Esophagus squamous epithelium (tissue), 5 donors: ENCODE data around the gene NCOA7. TPM values are rescaled to one million over a fixed set of nuclear protein-coding genes. Genes with fewer than 3 reads are reported as not detected.

Experiments used
- DNase-seq: peaks from one replicate; lab custom pipeline; 2025; lab: John Stamatoyannopoulos, UW
- H3K27ac ChIP-seq, 4 donors: fragments of 200-600 bp; sonication (generic); one replicate each; pipeline ENCODE4 v1.5.1; 2016 to 2019; ENCODE audit warnings: mild to moderate bottlenecking in 1 of 4
- H3K27me3 ChIP-seq, 4 donors: fragments of 200-600 bp; sonication (generic); 1 replicate in 3 of 4; 2 replicates in 1 of 4; pipeline versions ENCODE4 v1.5.1 to v1.6.0; 2017 to 2021; ENCODE audit warnings: antibody characterized with exemption in 1 of 4
- H3K36me3 ChIP-seq, 3 donors: fragments of 200-600 bp; sonication (generic); one replicate each; pipeline ENCODE4 v1.5.1; 2016 to 2019
- H3K4me1 ChIP-seq, 3 donors: fragments of 200-600 bp; sonication (generic); one replicate each; pipeline ENCODE4 v1.5.1; 2017 to 2019
- H3K4me3 ChIP-seq, 4 donors: fragments of 200-600 bp; sonication (generic); 1 replicate in 3 of 4; 2 replicates in 1 of 4; pipeline ENCODE4 v1.5.1; 2016 to 2019; ENCODE audit warnings: mild to moderate bottlenecking in 2 of 4, moderate library complexity in 1 of 4
- H3K9me3 ChIP-seq, 3 donors: fragments of 200-600 bp; sonication (generic); one replicate each; pipeline ENCODE4 v1.5.1; 2016 to 2019
- POLR2A ChIP-seq, 4 donors: fragments of 450-650 bp; IDR thresholded peaks; one replicate each; pipeline ENCODE4 v1.6.1; 2017; ENCODE audit warnings: antibody characterized with exemption in 4 of 4, mild to moderate bottlenecking in 4 of 4, moderate library complexity in 3 of 4
- WGBS, 2 donors: methylation state at CpG; one replicate each; pipeline ENCODE4 v1.1.5; 2018; 5-methylcytosine and 5-hydroxymethylcytosine counted together
- intact Hi-C: fragments of 100-400 bp; cut with DNase I; formaldehyde crosslinking; loops from one replicate; pipeline ENCODE4 v1.15.0; 2022
- total RNA-seq, 4 donors: library from RNA; depleted of rRNA; stranded (reverse); fragments of >200 nt; gene quantifications; one replicate each; pipeline ENCODE4 v1.1.0, GENCODE V29; 2016
- TF ChIP-seq, protein P1 (sequence below), 6 experiments: fragments of 450-650 bp in 4 of 6; fragments of 200-600 bp in 2 of 6; sonication (generic) in 2 of 6; IDR thresholded peaks; one replicate each; pipeline ENCODE4 v1.5.1; 2016 to 2019; ENCODE audit warnings: antibody characterized with exemption in 6 of 6, mild to moderate bottlenecking in 4 of 6, moderate library complexity in 4 of 6
- donor health status: DM: yes; HTN: yes; CAD: no.

NCOA7 gene
- total RNA-seq, 4 donors from 2014 or later = 30.9 to 85.1 (median 45.8) TPM

DNA sequence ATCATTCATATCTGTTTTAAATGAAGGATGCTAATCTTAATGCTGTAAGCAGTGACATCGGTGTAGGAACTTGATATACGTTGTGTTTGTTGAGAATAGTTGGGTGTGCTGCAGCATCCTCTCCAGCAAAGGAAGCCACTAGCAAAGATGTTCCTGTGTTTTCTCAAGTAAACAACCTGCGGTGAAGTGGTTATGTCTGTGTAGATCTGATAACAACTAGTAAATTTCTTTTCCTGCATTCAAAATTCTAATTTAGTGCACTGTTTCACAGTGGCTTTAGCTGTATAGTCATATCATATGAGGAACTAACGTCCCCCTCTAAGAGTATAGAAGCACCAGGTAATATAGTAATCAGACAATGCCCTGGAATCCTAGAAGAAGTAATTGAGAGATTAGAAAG lies 38.7 kb downstream of the NCOA7 start:
- Histone ChIP-seq H3K4me3 (no peak overlapping the region), H3K4me1 (peaks cover 0 to 19% (median 4%) of the 10 kb centered on the region in 3 donors), H3K27ac (no peak overlapping the region), H3K9me3 (no peaks in the 10 kb centered on the region), H3K36me3 (no peaks in the 10 kb centered on the region), H3K27me3 (no peaks in the 10 kb centered on the region)
- TF ChIP-seq, protein P1, sequence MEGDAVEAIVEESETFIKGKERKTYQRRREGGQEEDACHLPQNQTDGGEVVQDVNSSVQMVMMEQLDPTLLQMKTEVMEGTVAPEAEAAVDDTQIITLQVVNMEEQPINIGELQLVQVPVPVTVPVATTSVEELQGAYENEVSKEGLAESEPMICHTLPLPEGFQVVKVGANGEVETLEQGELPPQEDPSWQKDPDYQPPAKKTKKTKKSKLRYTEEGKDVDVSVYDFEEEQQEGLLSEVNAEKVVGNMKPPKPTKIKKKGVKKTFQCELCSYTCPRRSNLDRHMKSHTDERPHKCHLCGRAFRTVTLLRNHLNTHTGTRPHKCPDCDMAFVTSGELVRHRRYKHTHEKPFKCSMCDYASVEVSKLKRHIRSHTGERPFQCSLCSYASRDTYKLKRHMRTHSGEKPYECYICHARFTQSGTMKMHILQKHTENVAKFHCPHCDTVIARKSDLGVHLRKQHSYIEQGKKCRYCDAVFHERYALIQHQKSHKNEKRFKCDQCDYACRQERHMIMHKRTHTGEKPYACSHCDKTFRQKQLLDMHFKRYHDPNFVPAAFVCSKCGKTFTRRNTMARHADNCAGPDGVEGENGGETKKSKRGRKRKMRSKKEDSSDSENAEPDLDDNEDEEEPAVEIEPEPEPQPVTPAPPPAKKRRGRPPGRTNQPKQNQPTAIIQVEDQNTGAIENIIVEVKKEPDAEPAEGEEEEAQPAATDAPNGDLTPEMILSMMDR (IDR thresholded peaks at IDR 0.05) = no peak
- peak in 1 of 4 donors; percentile 11 for TF ChIP-seq POLR2A (IDR thresholded peaks at IDR 0.05)
- intact Hi-C loops = no loop called here
- WGBS, 2 donors = 65% methylated on average over 4 of the region's 4 CpGs
- no peak for DNase-seq

DNA sequence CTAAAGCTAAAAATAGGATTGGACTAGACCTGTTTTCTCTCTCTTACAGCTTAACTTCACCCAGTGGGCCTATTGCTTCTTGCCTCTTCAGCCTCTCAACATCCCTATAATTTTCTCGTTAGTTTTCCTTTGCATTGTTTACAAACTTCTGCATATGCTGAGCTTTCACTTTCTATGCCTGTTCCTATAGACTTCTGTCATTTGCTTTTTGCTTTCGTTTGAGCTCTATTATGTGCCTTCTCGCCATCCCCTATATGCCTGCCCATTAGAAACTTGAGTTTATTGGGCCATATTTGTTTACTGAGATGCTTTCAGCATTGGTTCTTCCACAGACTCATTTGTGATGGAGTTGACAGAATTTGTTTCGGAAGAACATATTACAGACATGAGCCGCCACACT lies 40.9 kb downstream of the NCOA7 start:
- WGBS, 2 donors = 86 to 87% methylated on average over 5 of the region's 5 CpGs
- DNase-seq = no peak
- Histone ChIP-seq H3K27me3 (no peaks in the 10 kb centered on the region), H3K36me3 (no peaks in the 10 kb centered on the region), H3K4me3 (no peak overlapping the region), H3K27ac (no peak overlapping the region), H3K4me1 (peaks cover 9 to 33% (median 14%) of the 10 kb centered on the region in 3 donors), H3K9me3 (no peaks in the 10 kb centered on the region)
- intact Hi-C loops = no loop called here
- TF ChIP-seq POLR2A (IDR thresholded peaks at IDR 0.05) = no peak
- TF ChIP-seq, protein P1 (IDR thresholded peaks at IDR 0.05) = no peak

DNA sequence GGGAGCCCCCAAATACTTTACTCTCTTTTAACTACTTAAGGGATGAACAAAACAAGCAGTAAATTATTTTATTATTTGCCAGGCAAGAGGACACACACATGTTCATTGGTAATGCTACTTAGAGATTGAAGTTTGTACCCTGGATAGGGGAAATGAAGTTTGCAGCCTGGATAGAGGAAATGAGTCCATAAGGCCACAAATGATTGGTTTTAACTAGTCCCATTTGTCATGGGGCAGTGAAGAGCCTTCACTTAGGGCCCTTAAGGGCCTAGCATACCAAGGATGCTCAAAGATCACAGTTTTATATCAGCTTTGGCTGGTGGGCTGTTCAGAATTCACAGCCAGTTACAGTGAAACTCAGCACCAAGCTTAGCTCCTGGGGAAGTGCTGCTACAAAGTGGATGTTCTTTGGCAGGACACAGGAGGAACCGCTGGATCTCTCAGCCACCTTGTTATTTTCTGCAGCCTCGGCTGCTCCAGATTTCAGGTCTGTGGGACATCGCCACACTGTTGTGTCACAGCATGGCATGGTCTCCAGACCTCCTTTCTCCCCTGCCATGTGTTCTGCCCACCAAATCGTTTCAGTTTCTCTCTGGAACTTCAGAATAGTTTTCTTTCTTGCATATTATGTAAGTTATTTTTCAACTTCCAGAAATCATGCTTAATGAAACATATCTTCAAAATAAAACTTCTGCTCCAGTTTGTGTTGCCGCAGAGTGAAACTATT lies 41.8 kb downstream of the NCOA7 start:
- no peaks in the 10 kb centered on the region for H3K27me3 ChIP-seq
- no peaks in the 10 kb centered on the region for H3K9me3 ChIP-seq
- no peak for TF ChIP-seq POLR2A (IDR thresholded peaks at IDR 0.05)
- TF ChIP-seq, protein P1 (IDR thresholded peaks at IDR 0.05) = no peak
- H3K36me3 ChIP-seq = no peaks in the 10 kb centered on the region
- WGBS, 2 donors = 71 to 81% methylated on average over 5 of the region's 5 CpGs
- peaks cover 9 to 33% (median 14%) of the 10 kb centered on the region in 3 donors for H3K4me1 ChIP-seq
- no peak for DNase-seq
- H3K27ac ChIP-seq = peak overlapping the region in 1 of 4 donors; percentile 36
- intact Hi-C loops = no loop called here
- H3K4me3 ChIP-seq = no peak overlapping the region

DNA sequence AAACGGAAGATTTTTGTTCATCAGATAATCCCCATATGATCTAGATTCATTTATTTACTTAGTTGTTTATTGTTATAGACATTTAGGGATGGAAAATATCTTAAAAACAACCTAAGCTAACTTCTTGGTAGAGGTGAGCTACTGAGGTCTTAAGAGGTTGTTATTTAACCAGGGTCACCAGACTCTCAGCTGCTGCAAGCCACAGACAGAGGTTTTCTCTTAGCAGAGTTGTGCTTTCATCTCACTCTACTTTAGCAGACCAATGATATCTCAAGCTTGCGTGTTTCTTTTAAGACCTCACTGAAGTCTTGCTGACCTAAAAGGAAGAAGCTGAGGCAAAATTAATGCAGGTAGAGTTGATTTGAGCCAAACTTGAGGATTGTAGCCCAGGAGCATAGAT lies 43.6 kb downstream of the NCOA7 start:
- Histone ChIP-seq H3K9me3 (no peaks in the 10 kb centered on the region), H3K36me3 (no peaks in the 10 kb centered on the region), H3K27me3 (no peaks in the 10 kb centered on the region), H3K4me1 (peaks cover 9 to 33% (median 14%) of the 10 kb centered on the region in 3 donors), H3K27ac (peak overlapping the region in 3 of 4 donors; percentile 32 to 74 (median 55)), H3K4me3 (no peak overlapping the region)
- 90% methylated on average over 2 of the region's 2 CpGs for WGBS, 2 donors
- intact Hi-C loops = no loop called here
- TF ChIP-seq, protein P1 (IDR thresholded peaks at IDR 0.05) = no peak
- no peak for TF ChIP-seq POLR2A (IDR thresholded peaks at IDR 0.05)
- no peak for DNase-seq

DNA sequence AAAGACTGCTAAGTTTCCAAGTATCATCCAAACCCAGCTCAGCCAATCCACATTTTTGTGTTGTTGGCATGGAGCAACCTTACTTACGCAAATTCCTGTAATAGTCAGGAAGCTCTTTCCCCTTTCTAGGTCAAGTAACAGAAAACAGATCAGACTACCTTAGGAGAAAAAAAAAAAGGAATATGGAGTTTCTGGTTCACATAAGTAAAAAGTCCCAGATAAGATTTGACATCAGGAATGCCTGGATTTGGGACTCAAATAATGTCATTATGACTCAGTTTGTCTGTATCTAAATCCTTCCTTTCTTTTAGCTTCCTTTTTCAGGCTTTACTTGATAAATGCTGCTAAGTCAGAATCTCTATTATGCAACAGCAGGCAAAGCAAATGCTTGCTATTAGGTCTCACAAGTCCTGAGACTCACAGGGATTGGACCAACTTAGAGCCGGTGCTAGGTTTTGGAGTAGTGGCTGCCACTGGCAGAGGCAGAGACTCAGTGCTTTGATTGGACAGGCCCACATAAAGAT lies 44.5 kb downstream of the NCOA7 start:
- no peak for TF ChIP-seq POLR2A (IDR thresholded peaks at IDR 0.05)
- TF ChIP-seq, protein P1 (IDR thresholded peaks at IDR 0.05) = no peak
- WGBS, 2 donors = 52 to 70% methylated on average over 2 of the region's 2 CpGs
- DNase-seq = no peak
- Histone ChIP-seq H3K4me1 (peaks cover 9 to 33% (median 14%) of the 10 kb centered on the region in 3 donors), H3K9me3 (no peaks in the 10 kb centered on the region), H3K27me3 (no peaks in the 10 kb centered on the region), H3K36me3 (no peaks in the 10 kb centered on the region), H3K4me3 (no peak overlapping the region), H3K27ac (peak overlapping the region in 3 of 4 donors; percentile 32 to 74 (median 55))
- intact Hi-C loops = no loop called here
